Pons (tissue), 1 donor: Measurements from ENCODE around the gene SFMBT1.

Experiments
- DNase-seq: peaks from one replicate; pipeline ENCODE4 v3.0.0-alpha.2; 2016; ENCODE audit warnings: low spot score

The SFMBT1 gene

GRCh38 chr3:52998771-52999513 is 46.9 kb downstream of the SFMBT1 start:
- DNase-seq: no peak

GRCh38 chr3:52990637-52991036 is 55.2 kb downstream of the SFMBT1 start:
- no peak for DNase-seq

GRCh38 chr3:52986938-52987337 is 58.9 kb downstream of the SFMBT1 start:
- DNase-seq: no peak

- no peak for DNase-seq
Observed at GRCh38 chr3:52986049-52986448, 59.8 kb downstream of the SFMBT1 start.

- peak; percentile 32 for DNase-seq
Observed at GRCh38 chr3:52983828-52984227, 62.0 kb downstream of the SFMBT1 start.

GRCh38 chr3:52983336-52983807 is 62.5 kb downstream of the SFMBT1 start:
- DNase-seq: peak; percentile 56

GRCh38 chr3:52982839-52983238 is 63.0 kb downstream of the SFMBT1 start:
- DNase-seq: no peak

GRCh38 chr3:52979190-52979983 is 66.5 kb downstream of the SFMBT1 start:
- no peak for DNase-seq

- DNase-seq: peak; percentile 2
Observed at GRCh38 chr3:52978109-52978754, 67.6 kb downstream of the SFMBT1 start.

- no peak for DNase-seq
Observed at GRCh38 chr3:52973806-52974205, 72.1 kb downstream of the SFMBT1 start.

GRCh38 chr3:52971895-52972294 is 74.0 kb downstream of the SFMBT1 start:
- DNase-seq: no peak

GRCh38 chr3:52967398-52967797 is 78.5 kb downstream of the SFMBT1 start:
- no peak for DNase-seq

GRCh38 chr3:52962160-52962559 is 83.7 kb downstream of the SFMBT1 start:
- DNase-seq: no peak

- no peak for DNase-seq
Observed at GRCh38 chr3:52959773-52960172, 86.1 kb downstream of the SFMBT1 start.

GRCh38 chr3:52939600-52939999 is 106.3 kb downstream of the SFMBT1 start:
- no peak for DNase-seq

- DNase-seq: peak; percentile 76
Observed at GRCh38 chr3:52934630-52935530, 111.0 kb downstream of the SFMBT1 start.

GRCh38 chr3:52931889-52932288 is 114.0 kb downstream of the SFMBT1 start:
- no peak for DNase-seq

GRCh38 chr3:52931328-52931727 is 114.5 kb downstream of the SFMBT1 start:
- no peak for DNase-seq

- DNase-seq: no peak
Observed at GRCh38 chr3:52930748-52931147, 115.1 kb downstream of the SFMBT1 start.

- no peak for DNase-seq
Observed at GRCh38 chr3:52926554-52926953, 119.3 kb downstream of the SFMBT1 start.

GRCh38 chr3:52925405-52926313 is 120.2 kb downstream of the SFMBT1 start:
- no peak for DNase-seq
